H1 (cell line): ENCODE results near the gene DISC1. TPM values are rescaled to one million over a fixed set of nuclear protein-coding genes. Genes with fewer than 3 reads are reported as not detected.

ENCODE experiments used
- CTCF ChIA-PET: fragments of 300-600 bp; sonication (Branson Sonifier 250); formaldehyde crosslinking; loops from one replicate; lab custom pipeline; 2021; ENCODE audit not compliant: partially characterized antibody; lab: Charles Lee
- POLR2A ChIA-PET: fragments of 300-600 bp; sonication (Branson Sonifier 250); formaldehyde crosslinking; loops from one replicate; lab custom pipeline; 2021; ENCODE audit warnings: inconsistent platforms; ENCODE audit not compliant: partially characterized antibody; lab: Charles Lee
- DNase-seq, 2 experiments: peaks; one replicate each; pipeline versions ENCODE4 v3.0.0 to v3.0.0-alpha.2; 2010 to 2022; ENCODE audit warnings: low spot score in 2 of 2, low read depth in 1 of 2, mixed read lengths in 1 of 2
- FAIRE-seq: peaks from 2 replicates; lab custom pipeline; 2011; peaks lifted over from hg19 to GRCh38; lab: Jason Lieb, UNC
- H2AFZ ChIP-seq: 2 replicates; pipeline ENCODE4 v1.8.1; 2012; ENCODE audit warnings: low read length, inconsistent platforms
- H2AK5ac ChIP-seq: 2 replicates; pipeline ENCODE4 v1.6.1; 2013; ENCODE audit warnings: low read depth, low read length
- H2BK120ac ChIP-seq: replicated peaks from 2 replicates; pipeline ENCODE3; 2013; ENCODE audit warnings: low read depth, low read length, inconsistent platforms
- H2BK12ac ChIP-seq: 2 replicates; pipeline ENCODE4 v1.6.1; 2013; ENCODE audit warnings: low read depth, low read length
- H2BK15ac ChIP-seq: 2 replicates; pipeline ENCODE4 v1.6.1; 2013; ENCODE audit warnings: low read length
- H2BK20ac ChIP-seq: 2 replicates; pipeline ENCODE4 v1.6.1; 2013; ENCODE audit warnings: low read length
- H2BK5ac ChIP-seq: 2 replicates; pipeline ENCODE4 v1.6.1; 2013; ENCODE audit warnings: low read depth, low read length
- H3K14ac ChIP-seq: 2 replicates; pipeline ENCODE4 v1.6.1; 2013; ENCODE audit warnings: inconsistent platforms; ENCODE audit not compliant: insufficient read length
- H3K18ac ChIP-seq: 2 replicates; pipeline ENCODE4 v1.6.1; 2013; ENCODE audit warnings: low read length; ENCODE audit errors: extremely low read depth
- H3K23ac ChIP-seq: 2 replicates; pipeline ENCODE4 v1.6.1; 2013; ENCODE audit warnings: inconsistent platforms; ENCODE audit not compliant: insufficient read length
- H3K23me2 ChIP-seq: 2 replicates; pipeline ENCODE4 v1.6.1; 2013; ENCODE audit warnings: low read depth, low read length
- H3K27ac ChIP-seq: 2 replicates; pipeline ENCODE4 v1.6.1; 2011; ENCODE audit warnings: low read depth, low read length, inconsistent platforms
- H3K27me3 ChIP-seq, 4 experiments: replicated peaks in 1 of 4; 1 replicate in 1 of 4; 2 replicates in 3 of 4; pipeline versions ENCODE4 v1.6.1 to v1.8.1; 2011 to 2013; ENCODE audit warnings: low read length in 3 of 4, mild to moderate bottlenecking in 3 of 4, inconsistent platforms in 2 of 4, mixed read lengths in 2 of 4, moderate library complexity in 1 of 4; ENCODE audit not compliant: control insufficient read depth in 3 of 4, insufficient read depth in 3 of 4; ENCODE audit errors: extremely low read depth in 1 of 4
- H3K36me3 ChIP-seq, 4 experiments: 2 replicates each; pipeline versions ENCODE4 v1.6.1 to v1.8.1; 2011 to 2013; ENCODE audit warnings: mild to moderate bottlenecking in 4 of 4, low read length in 3 of 4, moderate library complexity in 2 of 4, control low read depth in 1 of 4, inconsistent platforms in 1 of 4; ENCODE audit not compliant: insufficient read depth in 4 of 4, control insufficient read depth in 2 of 4
- H3K4ac ChIP-seq: replicated peaks from 2 replicates; pipeline ENCODE3; 2013; ENCODE audit warnings: low read length, low read depth, mixed read lengths, inconsistent platforms; ENCODE audit not compliant: insufficient read length
- H3K4me1 ChIP-seq, 4 experiments: replicated peaks in 1 of 4; 1 replicate in 1 of 4; 2 replicates in 3 of 4; pipeline versions ENCODE4 v1.6.1 to v1.8.1; 2011 to 2013; ENCODE audit warnings: low read length in 3 of 4, inconsistent platforms in 2 of 4, mixed read lengths in 1 of 4; ENCODE audit not compliant: insufficient read depth in 4 of 4, control insufficient read depth in 3 of 4
- H3K4me2 ChIP-seq, 2 experiments: 2 replicates each; pipeline versions ENCODE4 v1.6.1 to v1.8.1; 2011 to 2013; ENCODE audit warnings: low read depth in 2 of 2, low read length in 2 of 2, control low read depth in 1 of 2, inconsistent platforms in 1 of 2, mild to moderate bottlenecking in 1 of 2; ENCODE audit not compliant: insufficient read depth in 1 of 2
- H3K4me3 ChIP-seq, 4 experiments: fragments of 200-600, 300-600 bp in 1 of 4; sonication (generic), shearing (Covaris generic), sonication (Bioruptor Twin) in 1 of 4; 2 replicates each; pipeline versions ENCODE4 v1.5.1 to v1.8.1; 2011 to 2016; ENCODE audit warnings: low read length in 4 of 4, low read depth in 3 of 4, control low read depth in 2 of 4, inconsistent platforms in 2 of 4, mild to moderate bottlenecking in 2 of 4, mixed read lengths in 1 of 4, moderate library complexity in 1 of 4; ENCODE audit not compliant: insufficient read depth in 2 of 4; ENCODE audit errors: extremely low read depth in 1 of 4
- H3K56ac ChIP-seq: replicated peaks from 2 replicates; pipeline ENCODE3; 2013; ENCODE audit warnings: low read depth, mild to moderate bottlenecking, mixed read lengths, low read length, inconsistent platforms; ENCODE audit not compliant: insufficient read length
- H3K79me1 ChIP-seq: 2 replicates; pipeline ENCODE4 v1.6.1; 2013; ENCODE audit warnings: low read depth, low read length, control low read depth
- H3K79me2 ChIP-seq, 2 experiments: 2 replicates each; pipeline versions ENCODE4 v1.6.1 to v1.8.1; 2012 to 2013; ENCODE audit warnings: low read length in 2 of 2, mild to moderate bottlenecking in 2 of 2, inconsistent platforms in 1 of 2; ENCODE audit not compliant: insufficient read depth in 2 of 2, control insufficient read depth in 1 of 2
- H3K9ac ChIP-seq, 4 experiments: replicated peaks in 1 of 4; 1 replicate in 1 of 4; 2 replicates in 3 of 4; pipeline versions ENCODE4 v1.6.1 to v1.8.1; 2011 to 2013; ENCODE audit warnings: low read depth in 3 of 4, low read length in 3 of 4, control low read depth in 2 of 4, mild to moderate bottlenecking in 2 of 4, moderate library complexity in 2 of 4, inconsistent platforms in 1 of 4; ENCODE audit errors: extremely low read depth in 1 of 4
- H3K9me3 ChIP-seq, 2 experiments: 2 replicates each; pipeline versions ENCODE4 v1.6.1 to v1.8.1; 2012 to 2013; ENCODE audit warnings: mild to moderate bottlenecking in 2 of 2, moderate library complexity in 2 of 2, control low read depth in 1 of 2, inconsistent platforms in 1 of 2, low read depth in 1 of 2, low read length in 1 of 2, mixed read lengths in 1 of 2; ENCODE audit not compliant: insufficient read depth in 2 of 2
- H4K20me1 ChIP-seq, 2 experiments: replicated peaks in 1 of 2; 2 replicates each; pipeline versions ENCODE3 to v1.8.1; 2011 to 2013; ENCODE audit warnings: inconsistent platforms in 2 of 2, low read length in 2 of 2, mild to moderate bottlenecking in 1 of 2; ENCODE audit not compliant: insufficient read depth in 2 of 2, control insufficient read depth in 1 of 2
- H4K5ac ChIP-seq: 2 replicates; pipeline ENCODE4 v1.6.1; 2013; ENCODE audit warnings: low read length, low read depth, mixed read lengths, inconsistent platforms; ENCODE audit not compliant: insufficient read length
- H4K8ac ChIP-seq: 2 replicates; pipeline ENCODE4 v1.8.0; 2013; ENCODE audit warnings: mild to moderate bottlenecking, moderate library complexity, low read length, inconsistent platforms; ENCODE audit not compliant: insufficient read depth; ENCODE audit errors: extremely low read depth
- H4K91ac ChIP-seq: replicated peaks from 2 replicates; pipeline ENCODE3; 2013; ENCODE audit warnings: low read length, mixed read lengths, inconsistent platforms; ENCODE audit not compliant: insufficient read length
- CEBPB ChIP-seq: IDR thresholded peaks from 2 replicates; pipeline ENCODE4 v1.6.1; 2012; ENCODE audit warnings: low read depth, low read length
- EGR1 ChIP-seq: IDR thresholded peaks from 2 replicates; pipeline ENCODE4 v1.6.1; 2011; ENCODE audit warnings: low read depth, low read length, borderline replicate concordance
- HDAC6 ChIP-seq: IDR thresholded peaks from one replicate; pipeline ENCODE4 v1.7.1; 2012; ENCODE audit warnings: low read depth, mild to moderate bottlenecking, inconsistent platforms, low read length, moderate library complexity
- KDM4A ChIP-seq: IDR thresholded peaks from one replicate; pipeline ENCODE4 v1.7.1; 2012; ENCODE audit warnings: low read depth, mild to moderate bottlenecking, moderate library complexity, low read length, inconsistent platforms; ENCODE audit not compliant: severe bottlenecking
- MAFK ChIP-seq: IDR thresholded peaks from 2 replicates; pipeline ENCODE4 v1.6.1; 2012; ENCODE audit warnings: low read depth, mild to moderate bottlenecking, improper control_type of control experiment, low read length
- MAX ChIP-seq: IDR thresholded peaks from 2 replicates; pipeline ENCODE4 v1.6.1; 2012; ENCODE audit warnings: inconsistent platforms
- NANOG ChIP-seq: IDR thresholded peaks from 2 replicates; pipeline ENCODE4 v1.6.1; 2011; ENCODE audit warnings: low read length, low read depth, mild to moderate bottlenecking, inconsistent platforms; ENCODE audit not compliant: insufficient read depth, poor library complexity, severe bottlenecking
- NRF1 ChIP-seq: IDR thresholded peaks from 2 replicates; pipeline ENCODE4 v1.6.1; 2011; ENCODE audit warnings: mild to moderate bottlenecking, low read depth, low read length, improper control_type of control experiment
- POLR2AphosphoS5 ChIP-seq: IDR thresholded peaks from 2 replicates; pipeline ENCODE4 v1.6.1; 2011; ENCODE audit warnings: low read depth, low read length
- RFX5 ChIP-seq: IDR thresholded peaks from 2 replicates; pipeline ENCODE4 v1.6.1; 2011; ENCODE audit warnings: low read depth, low read length, improper control_type of control experiment, borderline replicate concordance
- SIN3A ChIP-seq, 2 experiments: IDR thresholded peaks in 1 of 2; conservative IDR thresholded peaks in 1 of 2; 2 replicates each; pipeline ENCODE4 v1.6.1; 2011 to 2012; ENCODE audit warnings: low read length in 2 of 2, improper control_type of control experiment in 1 of 2, low read depth in 1 of 2, mild to moderate bottlenecking in 1 of 2
- SIRT6 ChIP-seq: IDR thresholded peaks from one replicate; pipeline ENCODE4 v1.7.1; 2012; ENCODE audit warnings: low read length, inconsistent platforms
- SP2 ChIP-seq: IDR thresholded peaks from 2 replicates; pipeline ENCODE4 v1.6.1; 2012; ENCODE audit warnings: mild to moderate bottlenecking, low read length, inconsistent platforms
- YY1 ChIP-seq: IDR thresholded peaks from 2 replicates; pipeline ENCODE4 v1.6.1; 2011; ENCODE audit warnings: low read depth, mild to moderate bottlenecking, low read length
- WGBS, 2 experiments: shearing (Covaris generic) in 1 of 2; methylation state at CpG; one replicate each; pipeline versions ENCODE4 v1.1.6 to v1.1.7; 2013 to 2015; ENCODE audit warnings: low lambda C conversion rate in 2 of 2, mixed read lengths in 2 of 2, inconsistent platforms in 1 of 2, low coverage in 1 of 2, missing lambda C conversion rate in 1 of 2; ENCODE audit not compliant: insufficient replicate concordance in 2 of 2, insufficient coverage in 1 of 2, insufficient read length in 1 of 2; ENCODE audit errors: extremely low coverage in 1 of 2, missing lambda C conversion rate in 1 of 2; 5-methylcytosine and 5-hydroxymethylcytosine counted together
- polyA plus RNA-seq, 7 experiments: library from polyadenylated mRNA; depleted of rRNA in 3 of 7; stranded (reverse) in 5 of 7; unstranded in 2 of 7; fragments of >200 nt in 5 of 7; fragments of 200-250 nt in 2 of 7; gene quantifications; 1 replicate in 5 of 7; 2 replicates in 1 of 7; 4 replicates in 1 of 7; pipeline versions ENCODE4 v1.2.1 to v1.2.3, GENCODE V29; 2011 to 2013; ENCODE audit warnings: missing spikeins in 2 of 7, mixed read lengths in 2 of 7
- total RNA-seq: library from RNA; stranded (reverse); fragmentation: NEBNext Ultra II Directional; extraction: Animal tissue kit (Norgen Biotek cat#: 25700); gene quantifications from 2 replicates; pipeline ENCODE4 v1.2.1, GENCODE V29; 2021

DISC1 gene
- total and polyA plus RNA-seq, 2 of the 8 experiments (the other 6 are each of a cell fraction or from before 2014, with no cell fraction given): 1.1 to 3.5 TPM

- POLR2A ChIA-PET: no interaction called here
- H3K36me3 ChIP-seq: no peaks in the 10 kb centered on the region
- CTCF ChIA-PET: interaction anchor here (0.6 to 2.0 kb wide), 5 partner anchors 8 to 456 kb away, joined by 3 to 11 read pairs (median 3); no protein-coding TSS in a partner anchor
- DNase-seq: no peak
- H2BK5ac ChIP-seq: no peak overlapping the region
- no peak overlapping the region for H3K4ac ChIP-seq
- no peak overlapping the region for H2AK5ac ChIP-seq
- TF ChIP-seq YY1: no peak
- TF ChIP-seq HDAC6: no peak
- TF ChIP-seq SP2: no peak
- TF ChIP-seq NRF1: no peak
- TF ChIP-seq POLR2AphosphoS5: no peak
- TF ChIP-seq KDM4A: no peak
- TF ChIP-seq CEBPB: no peak
- TF ChIP-seq MAFK: no peak
- TF ChIP-seq EGR1: no peak
- TF ChIP-seq NANOG: no peak
- no peak for TF ChIP-seq SIRT6
- no peak for TF ChIP-seq MAX
- TF ChIP-seq SIN3A (conservative IDR thresholded peaks at IDR 0.05 in 1 of 2, IDR thresholded peaks at IDR 0.05 in 1 of 2; ENCODE audit: low read depth in 1 of 2, low read length in 2 of 2): no peak
- no peak for TF ChIP-seq RFX5
- no peak overlapping the region for H3K14ac ChIP-seq
- H4K5ac ChIP-seq: no peak overlapping the region
- H3K18ac ChIP-seq: no peak overlapping the region
- H3K79me1 ChIP-seq: no peaks in the 10 kb centered on the region
- no peak overlapping the region for H4K8ac ChIP-seq
- H2AFZ ChIP-seq: no peak overlapping the region
- no peak for FAIRE-seq
- no peaks in the 10 kb centered on the region for H3K79me2 ChIP-seq
- no peak overlapping the region for H3K23ac ChIP-seq
- no peak overlapping the region for H3K56ac ChIP-seq
- H3K27ac ChIP-seq: no peak overlapping the region
- H3K27me3 ChIP-seq: no peaks in the 10 kb centered on the region; a peak in 1 of 7 replicates
- peak overlapping the region; percentile 88; the same call in 1 of the 2 replicates for H2BK20ac ChIP-seq
- H3K23me2 ChIP-seq: no peaks in the 10 kb centered on the region
- no peak overlapping the region for H4K91ac ChIP-seq
- H3K4me3 ChIP-seq: no peak overlapping the region
- H2BK120ac ChIP-seq: no peak overlapping the region
- H3K9ac ChIP-seq: no peak overlapping the region
- H4K20me1 ChIP-seq: no peaks in the 10 kb centered on the region
- 0 out of 2 replicates have a peak overlapping the region, but pooled peaks have one; percentile 33 for H2BK15ac ChIP-seq
- no peak overlapping the region for H3K4me2 ChIP-seq
- H3K4me1 ChIP-seq: peaks cover 0 to 4% (median under 1%) of the 10 kb centered on the region in 4 experiments; a peak in 4 of 7 replicates
- 92 to 100% methylated on average over 1 to 4 of the region's 4 CpGs for WGBS, 2 experiments
- H2BK12ac ChIP-seq: no peak overlapping the region
- H3K9me3 ChIP-seq: peaks cover 4 to 6% of the 10 kb centered on the region in 2 experiments; a peak in 2 of 4 replicates
Observed at GRCh38 chr1:231981675-231982074, 355.1 kb downstream of the DISC1 start.
